Amniotic epithelial cell (primary cell): ENCODE results near the gene LIM2.
A peak's percentile ranks its signal among the peaks of the same experiment; 100 is the strongest.

ENCODE experiments used
- DNase-seq: peaks from one replicate; pipeline ENCODE4 v3.0.0-alpha.2; 2010; ENCODE audit warnings: low read depth

LIM2 gene

GRCh38 chr19:51365965-51366388, 21.8 kb downstream of the LIM2 start, which contains the start of gene ETFB:
ETFB (minus strand) TSS chr19:51366388; CDS start chr19:51366326, 62 bp downstream.
- no peak for DNase-seq

GRCh38 chr19:51365211-51365964, 22.4 kb downstream of the LIM2 start:
- DNase-seq = peak; percentile 52

DNA sequence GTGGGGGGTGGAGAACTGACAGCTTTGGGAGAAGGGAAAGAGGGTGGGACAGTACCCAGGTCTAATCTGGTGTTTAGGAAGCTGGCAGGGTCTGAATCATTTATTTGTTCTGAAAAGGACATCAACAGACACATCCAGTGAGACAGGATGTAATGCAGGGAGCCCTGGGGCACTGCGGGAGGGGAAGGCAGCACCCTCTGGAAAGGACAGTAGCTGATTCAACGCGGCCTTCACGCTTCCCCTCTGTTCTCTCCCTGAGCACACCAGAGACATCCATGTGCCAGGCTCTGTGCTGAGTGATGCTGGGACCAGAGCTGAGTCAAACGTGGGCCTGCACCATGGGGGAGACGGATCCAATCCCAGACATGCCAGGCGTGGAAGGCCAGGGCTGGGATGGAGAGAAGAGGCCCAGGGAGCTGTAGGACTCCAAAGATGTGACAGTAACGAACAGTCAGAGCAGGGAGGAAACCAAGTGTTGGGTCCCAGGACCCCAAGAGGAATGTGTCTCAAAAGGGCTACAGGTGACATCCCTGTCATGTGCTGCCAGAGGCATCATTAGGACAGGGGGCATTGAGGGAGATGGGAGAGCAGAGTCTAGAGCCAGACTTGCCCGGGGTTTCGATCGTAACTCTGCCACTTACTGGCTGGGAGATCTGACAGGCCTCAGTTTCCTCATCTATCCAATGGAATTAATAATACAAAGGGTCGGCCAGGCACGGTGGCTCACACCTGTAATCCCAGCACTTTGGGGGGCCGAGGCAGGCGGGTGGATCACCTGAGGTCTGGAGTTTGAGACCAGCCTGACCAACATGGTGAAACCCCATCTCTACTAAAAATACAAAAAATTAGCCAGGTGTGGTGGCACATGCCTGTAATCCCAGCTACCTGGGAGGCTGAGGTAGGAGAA, 23.3 kb downstream of the LIM2 start:
- no peak for DNase-seq

DNA sequence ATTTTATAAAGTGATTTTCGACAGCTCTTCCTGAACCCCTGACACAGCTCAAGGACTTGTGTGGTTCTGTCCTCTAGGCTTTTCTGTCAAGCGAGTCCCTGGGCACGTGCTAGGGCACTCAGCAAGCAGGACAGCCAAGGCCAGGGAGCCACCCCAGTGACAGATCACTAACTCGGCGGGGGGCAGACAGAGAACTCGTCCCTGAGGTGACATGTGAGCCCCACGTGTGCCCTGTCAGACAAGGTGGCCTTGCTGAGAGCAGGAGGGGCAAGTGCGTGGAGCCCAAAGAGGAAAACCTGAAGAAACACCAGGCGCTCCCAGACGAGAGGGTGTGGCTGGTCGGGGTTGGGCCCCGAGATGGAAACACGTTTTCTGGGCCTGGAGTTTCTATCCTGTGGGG, 26.5 kb downstream of the LIM2 start:
- no peak for DNase-seq

DNA sequence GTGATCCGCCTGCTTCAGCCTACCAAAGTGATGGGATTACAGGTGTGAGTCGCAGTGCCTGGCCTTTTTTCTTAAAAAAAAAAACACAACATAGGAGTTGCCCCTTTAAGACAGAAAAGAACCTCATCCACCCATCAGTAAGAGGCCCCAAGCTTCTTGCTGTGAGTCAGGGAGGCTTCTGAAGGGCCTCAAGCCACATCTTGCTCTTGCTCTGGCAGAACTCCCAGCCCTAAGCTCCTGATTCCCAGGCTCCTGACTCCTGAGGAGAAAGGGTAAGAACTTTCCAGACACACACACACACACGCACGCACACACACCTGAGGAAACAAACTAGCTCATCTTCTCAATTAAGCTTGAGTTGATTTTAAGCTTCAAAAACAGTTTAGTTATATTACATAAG, 28.5 kb downstream of the LIM2 start:
- DNase-seq = peak; percentile 98

- no peak for DNase-seq
Observed at GRCh38 chr19:51357952-51358351, 29.8 kb downstream of the LIM2 start.

DNA sequence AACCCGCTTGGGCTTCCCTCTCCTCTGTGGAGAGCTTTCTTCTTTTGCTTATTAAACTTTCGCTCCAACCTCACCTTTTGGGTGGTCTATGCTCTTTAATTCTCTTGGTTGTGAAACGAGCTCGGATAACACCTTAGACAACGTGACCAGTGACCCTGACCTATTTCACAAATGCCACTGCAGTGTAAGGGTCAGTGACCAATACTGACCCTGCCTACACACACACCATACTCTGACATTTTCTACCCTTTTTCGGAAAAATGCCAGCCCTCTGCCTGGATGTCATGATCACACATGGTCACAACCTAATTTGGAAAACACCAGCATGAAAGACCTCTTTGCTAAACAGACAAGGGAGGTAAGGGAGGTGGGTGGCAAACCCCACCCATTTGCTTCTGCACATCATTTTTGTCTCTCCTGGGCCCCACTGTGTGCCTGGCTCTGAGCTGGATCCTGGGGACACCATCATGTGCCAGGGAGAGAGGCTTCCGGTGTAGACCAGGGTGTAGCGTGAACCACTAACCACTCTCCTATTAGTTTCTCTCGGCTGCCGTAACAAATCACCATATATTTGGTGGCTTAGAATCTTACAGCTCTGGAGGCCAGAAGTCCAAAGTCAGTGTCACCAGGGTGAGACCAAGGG, 31.5 kb downstream of the LIM2 start:
- no peak for DNase-seq

- DNase-seq = peak; percentile 96
Observed at GRCh38 chr19:51354742-51355148, 33.0 kb downstream of the LIM2 start.

- peak; percentile 36 for DNase-seq
Observed at GRCh38 chr19:51354103-51354741, 33.6 kb downstream of the LIM2 start.

- no peak for DNase-seq
Observed at GRCh38 chr19:51352783-51353360, 34.9 kb downstream of the LIM2 start.

DNA sequence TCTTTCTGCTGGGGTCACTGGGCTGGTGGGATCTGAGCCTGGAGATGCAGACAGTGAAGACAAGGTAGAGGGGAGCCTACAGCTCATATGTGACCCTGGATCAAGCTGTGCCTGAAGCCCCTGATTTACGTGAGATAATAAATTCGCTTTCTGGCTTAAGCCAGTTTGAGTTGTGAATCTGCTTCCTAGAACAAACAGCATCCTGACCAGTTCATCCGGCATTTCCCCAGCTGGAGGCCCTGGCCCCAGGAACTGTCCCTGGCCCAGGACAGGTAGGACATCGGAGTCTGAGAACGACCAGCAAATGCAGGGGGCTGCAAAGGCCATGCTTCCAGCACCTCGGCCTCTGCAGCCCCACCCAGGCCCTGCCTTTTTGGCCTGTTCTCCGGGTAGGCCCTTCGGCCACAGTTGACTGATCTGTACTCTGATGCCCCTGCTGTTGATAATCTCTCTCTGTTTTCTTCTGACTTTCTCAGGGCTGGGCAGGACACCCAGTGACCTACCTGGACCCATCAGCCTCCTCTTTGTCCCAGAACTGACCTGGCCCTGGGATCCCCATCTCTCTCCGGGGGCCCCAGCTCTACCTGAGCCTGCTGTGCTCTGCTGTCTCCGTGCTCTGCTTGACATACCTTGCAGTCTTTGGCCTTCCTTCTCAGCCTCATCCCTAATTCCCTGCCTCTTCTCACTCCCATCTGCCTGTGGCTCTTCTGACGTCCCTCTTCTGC, 36.3 kb downstream of the LIM2 start:
- no peak for DNase-seq

DNA sequence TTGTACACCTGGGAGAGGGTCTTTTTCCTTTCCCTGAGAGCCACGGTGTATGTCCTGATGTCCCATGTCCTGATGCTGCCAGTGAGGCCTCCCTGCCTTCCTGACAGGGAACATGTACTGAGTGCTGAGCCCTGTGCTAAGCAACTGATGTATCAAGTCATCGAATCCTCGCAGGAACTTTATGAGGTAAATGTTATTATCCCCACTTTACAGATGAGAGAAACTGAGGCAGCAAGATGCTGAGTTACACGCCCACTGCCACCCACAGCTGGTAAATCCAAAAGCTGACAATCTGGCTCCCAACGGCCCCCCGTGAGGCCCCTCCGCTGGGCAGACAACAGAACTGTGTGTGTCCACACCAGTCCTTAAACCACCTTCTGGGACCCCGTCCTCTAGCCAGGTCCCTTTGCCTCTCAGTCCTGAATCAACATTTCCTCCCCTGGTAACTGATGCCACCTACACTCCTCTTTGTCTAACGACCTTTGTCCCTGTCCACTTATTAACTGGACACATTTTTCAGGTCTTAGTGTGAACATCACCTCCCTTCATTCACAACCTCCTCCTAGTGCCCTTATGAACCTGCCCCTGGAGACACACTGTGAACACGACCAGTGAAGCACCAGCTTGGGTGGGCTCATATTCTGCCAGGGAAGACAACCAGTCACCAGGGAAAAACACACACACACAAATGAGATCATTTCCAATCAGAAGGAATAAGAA, 40.4 kb downstream of the LIM2 start:
- no peak for DNase-seq

GRCh38 chr19:51346742-51347141, 41.0 kb downstream of the LIM2 start:
- DNase-seq = no peak

GRCh38 chr19:51345076-51345620, 42.6 kb downstream of the LIM2 start:
- no peak for DNase-seq

- no peak for DNase-seq
Observed at GRCh38 chr19:51342631-51343569, 44.9 kb downstream of the LIM2 start.

- DNase-seq = no peak
Observed at GRCh38 chr19:51341976-51342580, 45.7 kb downstream of the LIM2 start, which contains the start of gene VSIG10L. VSIG10L (minus strand) TSS chr19:51342139; CDS start chr19:51342124, 15 bp downstream.

DNA sequence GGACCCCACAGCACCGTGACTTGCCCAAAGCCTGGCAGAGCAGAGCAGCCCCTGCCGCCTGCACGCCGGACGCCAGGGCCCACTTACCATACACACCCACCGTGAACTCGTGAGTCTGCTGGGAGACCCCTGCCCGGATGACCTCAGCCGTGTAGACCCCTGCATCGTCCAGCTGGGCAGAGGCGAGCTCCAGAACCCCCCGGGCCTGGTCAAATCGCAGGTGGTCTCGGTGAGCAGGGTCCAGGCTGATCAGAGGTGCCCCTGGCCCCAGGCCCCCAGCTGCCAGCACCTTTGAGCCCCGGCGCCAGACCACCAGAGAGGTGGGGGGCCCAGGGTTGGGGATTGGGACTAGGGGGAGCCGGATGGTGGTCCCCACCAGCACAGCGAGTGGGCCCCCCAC, 46.7 kb downstream of the LIM2 start:
- no peak for DNase-seq
